HG02763 (cell line): ENCODE data around the gene CAMTA1.

Experiments
- ATAC-seq: cut with Tn5 transposase; IDR thresholded peaks from one replicate; pipeline ENCODE4 v1.9.1; 2021; ENCODE audit warnings: mild to moderate bottlenecking, moderate library complexity; ENCODE audit not compliant: unreplicated experiment

Gene CAMTA1

DNA sequence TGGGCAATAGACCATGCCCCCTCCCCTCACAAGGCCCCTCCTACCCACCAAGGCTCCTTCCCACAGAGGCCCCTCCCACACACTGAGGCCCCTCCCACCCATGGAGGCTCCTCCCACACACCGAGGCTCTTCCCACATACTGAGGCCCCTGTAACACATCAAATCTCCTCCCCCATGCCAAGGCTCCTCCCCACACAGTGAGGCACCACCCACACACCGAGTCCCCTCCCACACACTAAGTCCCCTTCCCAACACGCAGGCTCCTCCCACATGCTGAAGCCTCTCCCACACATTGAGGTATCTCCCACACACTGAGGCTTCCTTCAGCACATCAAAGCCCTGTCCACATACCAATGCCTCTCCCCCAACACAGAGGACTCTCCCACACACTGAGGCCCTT lies 391.8 kb downstream of the CAMTA1 start:
- ATAC-seq, result no peak

DNA sequence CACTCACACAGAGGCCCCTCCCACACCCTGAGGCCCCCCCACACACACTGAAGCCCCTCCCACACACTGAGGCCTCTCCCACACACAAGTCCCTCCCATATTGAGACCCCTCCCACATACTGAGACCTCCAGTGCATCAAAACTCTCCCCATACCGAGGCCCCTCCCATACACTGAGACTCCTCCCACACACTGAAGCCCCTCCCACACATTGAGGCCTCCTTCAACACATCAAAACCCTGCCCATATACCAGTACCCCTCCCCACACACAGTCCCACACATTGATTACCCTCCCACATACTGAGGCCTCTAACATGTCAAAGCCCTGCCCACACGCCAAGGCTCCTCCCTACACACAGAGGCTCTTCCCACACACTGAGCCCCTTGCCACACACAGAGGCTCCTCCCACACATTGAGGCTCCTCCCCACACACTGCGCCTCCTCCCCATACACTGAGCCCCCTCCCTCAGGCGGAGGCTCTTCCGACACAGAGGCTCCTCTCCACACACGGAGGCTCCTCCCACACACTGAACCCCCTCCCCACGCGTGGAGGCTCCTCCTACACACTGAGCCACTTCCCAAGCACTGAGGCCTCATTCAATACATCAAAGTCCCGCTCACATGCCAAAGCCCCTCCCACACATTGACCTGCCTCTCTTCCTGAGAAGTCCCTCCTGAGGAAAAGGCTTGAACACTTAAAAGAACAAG lies 392.3 kb downstream of the CAMTA1 start:
- no peak for ATAC-seq

DNA sequence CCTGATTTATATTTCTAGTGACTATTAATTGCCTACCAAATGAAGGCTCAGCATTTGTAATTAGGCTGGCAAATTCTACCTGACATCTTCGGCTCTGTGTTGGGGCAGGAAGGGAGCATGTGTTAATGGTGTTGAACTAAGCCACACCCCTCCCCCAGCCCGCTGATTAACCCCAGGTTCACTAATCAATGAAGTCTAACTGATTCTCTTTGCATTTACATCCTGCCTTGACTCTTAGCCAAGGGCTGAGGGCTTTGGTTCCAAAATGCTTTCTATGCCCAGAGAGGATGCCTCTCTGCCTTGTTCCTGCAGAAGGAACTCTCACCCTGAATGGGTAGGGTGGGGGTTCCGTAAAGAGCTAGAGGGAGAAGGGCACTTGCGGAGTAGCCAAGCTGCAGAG lies 393.1 kb downstream of the CAMTA1 start:
- no peak for ATAC-seq

DNA sequence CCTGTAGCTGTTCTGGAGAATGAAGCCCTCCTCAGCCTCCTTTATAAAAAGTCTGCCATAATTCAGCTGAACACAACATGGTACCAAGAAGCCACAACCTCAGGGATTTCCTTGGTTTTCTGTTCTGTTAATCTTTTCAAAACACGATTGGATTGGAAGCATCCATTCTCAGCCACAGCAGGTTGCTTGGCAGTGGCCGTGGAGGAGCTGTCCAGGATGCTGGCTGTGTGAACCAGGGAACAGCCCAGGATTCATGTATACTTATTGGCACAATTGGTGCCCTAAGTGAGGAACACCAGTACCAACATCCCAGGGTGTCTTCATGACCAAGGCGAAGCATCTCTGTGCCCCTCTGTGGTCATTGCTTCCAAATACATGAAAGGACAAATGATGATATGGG lies 393.5 kb downstream of the CAMTA1 start:
- ATAC-seq, result no peak

DNA sequence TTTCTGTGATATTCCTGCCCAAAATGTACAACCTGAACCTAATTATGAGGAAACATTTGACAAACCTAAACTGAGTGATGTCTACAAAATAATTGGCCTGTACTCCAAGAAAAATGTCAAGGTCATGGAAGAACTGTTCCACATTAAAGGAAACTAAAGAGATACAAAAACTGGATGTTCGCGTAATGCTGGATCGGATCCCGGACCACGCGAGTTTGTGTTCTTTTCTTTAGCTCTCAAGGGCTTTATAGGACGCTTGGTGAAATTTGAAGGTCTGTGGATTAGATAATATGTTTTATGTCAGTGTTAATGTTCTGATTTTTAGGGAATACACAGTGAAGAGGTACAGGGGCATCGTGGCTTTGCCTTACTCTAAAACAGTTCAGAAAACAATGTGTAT lies 400.5 kb downstream of the CAMTA1 start:
- ATAC-seq, result no peak

DNA sequence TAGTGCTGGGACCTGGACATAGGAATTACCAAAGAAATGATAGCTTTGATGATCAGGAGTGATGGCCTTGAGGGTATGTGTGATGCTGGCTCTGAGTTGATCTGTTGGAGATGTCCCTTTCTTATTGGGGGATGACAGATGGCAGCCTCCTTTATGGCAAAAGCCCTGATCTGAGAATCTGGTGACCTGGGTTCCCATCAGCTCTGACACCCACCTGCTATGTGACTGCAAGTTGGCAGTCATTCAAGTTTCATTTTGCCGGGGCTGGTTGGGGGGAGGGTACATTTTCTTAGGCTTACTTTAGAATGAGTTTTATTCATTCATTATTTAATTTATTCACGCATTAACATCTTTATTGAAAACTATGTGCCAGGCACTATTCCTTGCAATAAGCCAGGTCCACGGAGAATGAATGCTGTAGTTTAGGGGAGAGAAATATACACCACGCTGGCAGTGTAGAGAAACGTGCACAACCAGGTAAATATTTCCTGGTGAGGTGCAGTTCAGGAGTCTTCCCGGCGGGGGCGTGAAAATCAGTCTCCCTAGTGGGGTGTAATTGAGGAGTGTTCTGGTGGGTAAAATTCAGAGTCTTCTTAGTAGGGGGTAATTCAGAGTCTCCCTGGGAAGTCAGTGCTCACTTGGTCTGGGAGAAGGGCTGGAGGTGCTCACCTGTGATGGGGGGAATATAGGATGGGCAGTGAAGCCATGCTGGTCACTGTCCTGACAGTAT lies 401.3 kb downstream of the CAMTA1 start:
- no peak for ATAC-seq

DNA sequence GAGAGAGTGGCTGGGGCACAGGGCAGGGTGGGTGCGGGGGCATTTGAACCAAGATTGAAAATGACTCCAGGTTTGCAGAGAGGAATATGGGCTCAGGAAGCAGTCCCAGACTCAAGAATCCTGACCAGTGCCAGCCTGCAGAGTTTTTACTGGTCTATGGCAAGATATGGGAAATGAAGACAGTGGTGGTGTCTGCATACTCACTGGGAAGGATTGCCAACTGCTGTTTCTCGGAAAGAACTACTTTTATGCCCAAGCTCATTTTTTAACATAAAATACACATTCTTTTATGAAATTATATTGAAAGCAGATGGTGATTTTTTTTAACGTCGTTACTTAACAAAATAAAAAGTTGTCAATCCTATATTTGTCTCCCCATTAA lies 401.8 kb downstream of the CAMTA1 start:
- ATAC-seq, result no peak

DNA sequence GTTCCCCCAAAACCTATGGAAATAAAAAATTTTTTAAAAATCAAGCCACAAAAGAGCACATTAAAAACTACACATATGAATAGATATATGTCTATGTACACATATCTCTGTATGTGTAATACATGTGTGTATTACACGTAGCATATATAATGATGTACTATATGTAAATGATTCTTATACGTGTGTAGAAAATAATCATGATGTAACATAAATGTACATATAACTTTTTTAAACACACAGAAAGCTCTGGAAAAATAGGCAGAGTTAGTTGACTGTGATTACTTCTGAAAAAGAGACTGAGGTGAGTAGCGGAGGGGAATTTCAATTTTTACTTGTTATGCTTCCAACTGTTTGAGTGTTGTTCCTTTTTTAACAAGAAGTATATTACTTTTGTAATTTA lies 405.0 kb downstream of the CAMTA1 start:
- no peak for ATAC-seq

DNA sequence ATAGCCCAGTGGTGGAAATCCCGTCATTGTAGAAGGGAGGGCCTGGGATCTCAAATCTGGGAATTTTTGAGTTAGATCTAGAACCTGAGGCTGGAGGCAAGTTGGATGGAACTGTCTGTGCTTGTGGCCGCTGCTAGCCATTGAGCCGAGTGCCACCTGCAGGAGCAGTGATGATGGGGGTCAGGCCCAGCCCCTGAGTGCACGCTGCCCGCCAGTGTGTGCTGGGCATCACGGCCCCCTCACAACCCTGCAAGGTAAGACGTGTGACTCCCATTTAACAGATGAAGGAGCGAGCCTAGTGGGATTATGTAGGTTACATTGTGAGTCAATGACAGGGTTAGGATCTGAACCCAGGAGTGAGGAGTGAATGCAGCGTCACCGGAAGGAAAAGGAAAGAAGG lies 407.2 kb downstream of the CAMTA1 start:
- ATAC-seq, result no peak

DNA sequence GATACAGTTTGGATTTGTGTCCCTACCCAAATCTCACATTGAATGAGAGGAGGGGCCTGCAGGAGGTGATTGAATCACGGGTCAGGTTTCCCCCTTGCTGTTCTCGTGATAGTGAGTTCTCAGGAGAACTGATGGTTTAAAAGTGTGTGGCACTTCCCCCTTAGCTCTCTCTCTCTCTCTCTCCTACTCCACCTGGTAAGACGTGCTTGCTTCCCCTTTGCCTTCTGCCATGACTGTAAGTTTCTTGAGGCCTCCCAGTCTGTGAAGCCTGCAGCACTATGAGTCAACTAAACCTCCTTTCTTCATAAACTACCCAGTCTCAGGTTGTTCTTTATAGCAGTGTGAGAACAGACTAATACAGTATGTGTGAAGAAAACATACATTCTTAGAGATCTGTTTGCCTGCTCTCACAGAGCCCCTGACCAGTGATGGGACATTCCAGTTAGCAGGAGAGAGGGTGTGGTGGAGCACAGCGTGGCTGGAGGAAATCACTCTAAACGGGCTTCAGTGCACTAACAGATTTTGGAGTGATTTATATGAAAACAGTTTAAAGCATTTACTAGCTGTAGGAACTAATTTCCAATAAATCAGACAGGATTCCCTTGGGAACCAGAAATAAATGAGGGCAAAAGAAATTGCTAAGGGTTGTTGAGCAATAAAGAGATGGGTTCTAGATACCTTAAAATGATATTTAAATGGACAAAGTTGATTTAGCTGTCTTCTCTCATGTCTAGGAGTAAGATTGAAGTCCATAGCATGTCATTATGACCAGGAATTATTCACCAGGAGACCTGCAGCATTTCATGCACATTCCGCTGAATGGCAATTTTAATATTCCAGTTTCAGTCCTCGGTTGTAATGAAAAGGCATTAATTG lies 411.0 kb downstream of the CAMTA1 start:
- ATAC-seq, result no peak

DNA sequence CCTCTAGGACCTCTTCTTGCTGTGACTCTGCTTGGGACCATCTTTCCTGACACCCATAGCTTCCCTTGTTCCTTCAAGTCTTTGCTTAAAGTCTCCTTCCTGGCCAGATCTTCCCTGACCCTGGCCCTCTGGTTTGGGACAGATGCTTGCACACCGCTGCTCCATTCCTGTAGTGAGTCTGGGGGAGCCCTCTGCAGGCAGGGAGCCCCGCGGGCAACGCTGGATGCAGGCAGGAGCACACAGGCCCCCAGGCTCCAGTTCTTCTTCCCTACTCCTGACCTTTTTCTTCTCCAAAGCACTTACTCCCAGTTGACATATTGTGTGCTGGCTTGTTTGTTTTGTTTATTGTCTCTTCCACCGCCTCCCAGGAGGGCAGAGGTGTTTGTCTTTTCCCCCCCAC lies 413.4 kb downstream of the CAMTA1 start:
- ATAC-seq, result no peak

DNA sequence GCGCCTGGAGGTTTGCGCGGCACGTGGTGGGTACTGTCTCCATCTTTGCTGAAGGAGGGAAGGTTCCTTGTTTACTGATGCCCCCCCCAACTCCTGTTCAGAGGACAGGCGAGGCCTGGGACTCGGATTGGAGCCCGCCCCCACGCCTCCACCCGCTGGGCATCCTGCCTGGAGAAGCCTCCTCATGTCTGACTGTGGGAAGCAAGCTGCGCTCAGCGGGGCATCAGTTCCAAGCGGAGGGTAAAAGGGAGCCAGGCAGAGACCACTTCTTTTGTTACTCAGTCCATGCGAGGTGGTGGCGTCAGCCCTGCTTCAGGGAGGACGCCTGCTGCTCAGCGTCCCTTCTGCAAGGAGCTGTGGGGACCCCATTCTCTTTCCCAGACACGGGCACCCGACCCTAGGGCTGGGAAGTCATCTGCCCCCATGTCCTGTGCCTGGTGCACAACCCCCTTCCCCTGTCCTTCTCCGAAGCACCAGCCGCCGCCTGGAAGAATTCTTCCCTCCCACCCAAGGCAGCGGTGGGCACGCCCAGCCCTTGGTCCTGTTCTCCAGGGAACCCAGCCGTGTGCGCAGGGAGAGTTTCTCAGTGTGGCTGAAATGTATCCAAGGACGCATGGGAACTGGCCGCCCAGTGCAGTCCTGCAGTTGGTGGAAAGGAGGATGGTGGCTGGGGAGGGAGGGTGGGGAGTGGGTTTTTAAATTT lies 414.0 kb downstream of the CAMTA1 start:
- no peak for ATAC-seq

DNA sequence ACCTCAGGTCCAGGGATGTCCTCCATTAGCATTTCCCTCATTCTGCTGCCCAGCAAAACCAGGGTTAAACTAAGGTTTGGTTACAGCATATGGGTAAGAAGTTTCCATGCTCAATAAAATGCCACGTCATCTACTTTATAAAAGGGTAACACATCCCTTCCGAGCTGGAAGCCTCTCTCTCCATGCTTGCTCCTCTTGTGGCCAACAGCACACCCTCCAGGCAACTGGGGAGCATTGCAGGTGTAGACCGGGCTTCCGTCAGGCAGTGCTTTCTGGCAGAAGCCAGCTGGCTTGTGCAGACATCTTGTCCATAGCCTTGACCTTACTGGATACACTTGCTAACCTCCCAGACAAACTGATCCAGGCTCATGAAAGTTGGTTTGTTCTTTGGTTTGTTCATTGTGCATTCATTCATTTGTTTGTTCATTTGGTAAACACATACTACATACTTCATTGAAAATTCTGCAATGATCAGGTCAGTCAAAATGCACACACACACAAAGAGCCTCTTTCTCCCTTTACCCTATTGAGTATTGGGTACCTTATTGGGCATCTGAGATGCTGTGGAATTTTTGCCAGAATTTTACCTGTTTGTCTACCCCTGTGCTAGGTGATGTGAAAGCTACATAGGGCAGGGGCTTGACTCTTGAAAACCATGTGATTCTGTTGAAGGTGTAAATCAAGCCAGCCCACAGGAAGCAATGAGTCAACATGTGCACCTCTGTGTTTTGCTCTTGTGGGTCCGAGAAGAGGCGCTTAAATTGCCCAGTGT lies 422.8 kb downstream of the CAMTA1 start:
- ATAC-seq, result no peak

DNA sequence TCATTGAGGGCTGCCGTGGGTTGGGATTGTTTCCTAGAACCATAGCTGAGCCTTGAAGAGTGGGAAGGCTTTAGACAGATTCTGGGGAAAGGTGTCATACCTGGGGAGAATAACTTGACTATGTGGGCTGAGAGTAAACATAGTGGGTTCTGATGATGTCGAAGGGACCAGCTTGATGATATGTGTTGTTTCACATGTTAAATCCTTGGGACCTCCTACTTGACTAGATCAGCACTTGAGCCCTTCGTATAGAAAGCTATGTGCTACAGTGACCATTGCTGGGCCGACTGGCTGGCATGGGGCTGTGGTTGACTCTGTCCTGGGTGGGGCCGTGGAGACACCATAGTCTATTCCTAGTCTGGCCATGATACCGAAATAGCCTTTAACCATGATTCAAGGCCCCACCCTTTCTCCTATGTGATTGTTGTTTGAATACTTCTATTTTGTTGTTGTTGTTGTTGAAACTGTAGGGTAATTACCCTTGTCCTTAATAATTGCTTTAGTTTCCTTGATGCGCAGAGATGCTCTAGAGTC lies 423.5 kb downstream of the CAMTA1 start:
- no peak for ATAC-seq

DNA sequence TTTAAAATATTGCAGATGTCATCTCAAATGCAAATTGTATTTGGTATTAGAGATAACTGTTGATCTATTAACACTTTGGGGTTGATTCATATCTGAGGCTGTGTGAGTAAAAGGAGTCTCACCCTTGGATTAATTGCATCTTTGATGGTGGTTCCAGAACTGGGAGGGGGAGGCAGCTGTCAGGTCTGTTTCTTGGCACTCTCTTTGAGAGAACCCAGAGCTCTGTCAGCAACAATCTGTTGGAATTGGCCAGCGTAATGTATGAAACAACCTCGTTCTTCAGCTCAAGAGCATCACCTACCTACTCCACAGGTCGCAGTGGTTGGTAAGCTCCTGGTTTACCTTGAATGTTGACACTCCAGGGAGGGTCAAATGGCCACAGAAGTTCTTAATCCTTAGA lies 424.1 kb downstream of the CAMTA1 start:
- ATAC-seq, result no peak

DNA sequence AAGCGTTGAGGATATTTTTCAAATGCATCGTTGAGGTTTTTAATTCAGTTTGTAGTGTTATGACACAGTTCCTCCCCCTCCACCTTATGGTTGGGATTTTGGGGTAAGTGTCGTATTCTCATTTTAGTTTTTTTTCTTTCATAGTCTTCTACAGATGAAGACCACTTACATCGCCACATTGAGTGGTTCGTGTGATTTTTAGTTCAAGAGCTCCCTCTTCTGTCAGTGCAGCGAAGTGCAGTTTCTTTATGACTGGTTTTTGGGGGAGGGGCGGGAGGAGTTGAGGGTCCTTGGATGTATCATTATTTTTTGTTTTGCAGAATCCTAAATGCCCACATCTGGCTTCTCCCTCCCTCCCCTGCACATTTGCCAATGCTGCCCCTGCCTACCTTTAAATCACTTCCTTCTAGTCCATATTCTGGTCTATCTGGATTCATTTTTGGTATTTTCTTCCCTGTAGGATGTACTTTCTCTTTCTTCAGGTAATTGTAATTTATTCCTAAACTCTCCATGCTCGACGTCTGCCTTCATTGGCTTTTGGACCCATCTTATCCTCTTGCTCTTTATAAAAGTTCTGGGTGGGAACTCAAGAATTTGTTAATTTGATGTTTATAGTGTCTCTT lies 433.1 kb downstream of the CAMTA1 start:
- no peak for ATAC-seq

DNA sequence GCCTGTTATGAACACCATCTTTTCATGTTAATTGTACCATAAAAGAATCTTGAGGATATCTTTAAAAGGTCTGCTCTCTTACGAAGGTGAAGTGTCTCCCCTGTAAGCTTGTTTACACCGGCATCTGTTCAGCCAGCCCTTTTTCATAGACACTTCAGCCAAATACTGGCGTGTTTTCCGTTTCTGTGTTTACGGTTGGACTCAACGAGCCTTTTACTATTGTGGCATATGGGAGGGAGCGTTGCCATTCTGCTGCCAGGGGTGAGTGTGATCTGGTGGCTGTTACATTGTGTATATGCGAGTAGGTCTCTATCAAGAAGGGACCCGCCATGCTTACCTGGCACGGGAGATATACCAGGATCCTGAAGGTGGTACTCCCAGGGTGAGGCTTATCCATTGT lies 433.8 kb downstream of the CAMTA1 start:
- no peak for ATAC-seq

DNA sequence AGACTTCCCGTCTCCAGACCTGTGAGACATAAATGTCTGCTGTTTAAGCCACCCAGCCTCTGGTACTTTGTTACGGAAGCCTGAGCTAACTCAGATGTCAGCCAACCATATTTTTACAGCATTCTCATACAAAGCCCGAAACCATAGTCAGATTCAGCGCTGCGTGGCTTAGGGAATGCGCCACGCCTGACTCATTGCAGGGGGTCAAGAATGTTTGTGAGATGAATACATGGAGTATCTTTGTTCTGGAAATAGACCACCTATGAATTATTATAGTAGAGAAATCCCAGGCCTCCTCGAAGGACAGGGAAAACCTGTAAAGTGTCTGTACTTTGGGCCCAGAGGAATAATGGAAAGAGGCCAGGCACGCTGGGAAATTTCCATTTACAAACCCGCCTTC lies 434.8 kb downstream of the CAMTA1 start:
- no peak for ATAC-seq

DNA sequence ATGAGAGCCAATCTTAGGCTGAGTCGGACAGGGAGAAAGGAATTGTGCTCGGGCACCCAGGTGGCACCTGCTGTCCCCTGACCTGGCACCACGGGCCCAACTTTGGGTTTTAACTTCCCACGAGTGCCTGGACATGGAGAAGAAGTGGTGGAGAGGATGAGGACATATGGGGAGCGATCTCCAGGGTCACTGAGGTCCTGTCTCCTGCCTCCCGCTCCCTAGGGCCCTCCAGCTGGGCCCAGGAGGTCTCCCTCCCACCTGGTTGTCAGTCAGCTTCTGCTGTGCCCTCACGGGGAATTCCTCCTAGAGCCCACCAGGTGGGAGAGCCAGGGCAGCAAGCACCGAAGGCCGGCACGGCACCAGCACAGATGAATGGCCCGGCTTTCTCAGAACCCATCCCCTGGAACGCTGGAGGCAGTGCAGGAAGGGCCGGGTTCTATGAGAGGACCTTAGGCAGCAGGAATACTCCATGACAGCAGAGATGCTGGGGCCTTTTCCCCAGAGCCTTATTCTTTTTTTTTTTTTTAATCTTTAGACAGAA lies 435.5 kb downstream of the CAMTA1 start:
- ATAC-seq, result no peak
